ELF-1 (cell line): ENCODE data around the gene PSMB7.

Experiments used
- DNase-seq: peaks from one replicate; pipeline ENCODE4 v3.0.0-alpha.2; 2016; ENCODE audit warnings: low read depth, low spot score

PSMB7 gene

DNA sequence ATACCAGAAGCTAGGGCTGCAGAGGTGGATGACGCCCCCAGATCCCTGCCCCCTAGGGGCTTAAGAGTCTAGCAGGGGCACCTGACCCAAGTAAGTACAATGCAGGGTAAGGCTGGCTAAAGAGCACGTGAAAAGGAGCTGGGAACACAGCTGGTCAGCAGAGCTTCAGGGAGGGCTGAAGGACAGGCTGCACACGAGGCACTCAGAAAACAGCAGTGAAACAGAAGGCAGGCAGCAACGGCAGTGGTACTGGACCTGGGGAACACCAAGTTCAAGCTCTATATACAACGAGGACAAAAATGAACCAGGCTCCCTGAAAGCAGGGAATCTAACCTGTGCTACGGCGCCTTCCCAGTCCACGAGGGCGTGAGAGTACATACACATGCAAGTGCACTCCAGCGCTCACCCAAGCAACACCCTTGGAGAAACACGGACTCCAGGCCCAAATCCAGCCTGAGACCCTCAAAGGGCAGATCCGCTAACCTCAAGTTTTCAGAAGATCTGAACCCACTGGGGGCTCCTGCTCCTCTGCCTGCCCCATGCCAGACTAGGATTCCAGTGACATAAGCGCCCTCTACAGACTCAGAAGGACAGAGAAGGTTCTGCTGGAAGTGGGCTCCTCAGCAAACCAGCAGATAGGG, 57.4 kb downstream of the PSMB7 start:
- no peak for DNase-seq

GRCh38 chr9:124356745-124357390, 58.4 kb downstream of the PSMB7 start:
- DNase-seq: no peak

DNA sequence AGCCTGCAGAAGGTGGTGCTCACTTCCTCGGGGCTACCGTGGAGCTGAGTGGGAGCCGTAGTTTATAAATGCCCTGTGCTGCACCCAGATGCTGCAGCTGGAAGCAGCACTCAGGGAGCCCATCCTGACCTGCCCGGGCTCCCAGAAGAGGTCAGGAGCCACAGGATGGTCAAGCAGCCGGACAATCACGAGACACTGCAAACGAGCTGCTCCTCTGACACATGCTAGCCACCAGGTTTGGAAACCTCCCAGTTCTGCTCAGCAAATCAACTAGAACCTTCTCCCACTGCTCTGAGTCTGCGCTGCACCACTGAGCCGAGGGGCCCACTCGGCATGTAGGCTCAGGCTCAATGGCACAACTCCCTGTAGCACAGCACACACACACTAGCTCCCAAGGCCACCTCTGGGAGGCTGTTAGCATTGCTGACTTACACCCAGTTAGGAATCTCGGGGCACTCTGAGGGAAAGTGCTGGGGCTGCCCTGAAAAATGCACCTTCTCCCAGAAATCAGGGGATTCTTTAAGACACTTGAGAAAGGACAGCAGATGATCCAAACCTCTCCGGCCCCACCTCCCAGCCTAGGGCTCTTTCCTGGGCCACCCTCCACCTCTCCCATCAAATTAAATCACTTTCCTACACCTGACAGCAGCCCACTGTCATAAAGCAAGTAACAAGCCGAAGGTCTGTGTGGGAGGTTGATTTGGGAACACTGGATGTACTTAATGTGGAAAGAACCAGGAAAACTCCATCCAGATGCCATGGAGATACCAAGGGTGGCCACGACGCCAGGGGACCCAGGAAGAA, 59.1 kb downstream of the PSMB7 start:
- no peak for DNase-seq

GRCh38 chr9:124355039-124355940, 60.0 kb downstream of the PSMB7 start:
- no peak for DNase-seq

DNA sequence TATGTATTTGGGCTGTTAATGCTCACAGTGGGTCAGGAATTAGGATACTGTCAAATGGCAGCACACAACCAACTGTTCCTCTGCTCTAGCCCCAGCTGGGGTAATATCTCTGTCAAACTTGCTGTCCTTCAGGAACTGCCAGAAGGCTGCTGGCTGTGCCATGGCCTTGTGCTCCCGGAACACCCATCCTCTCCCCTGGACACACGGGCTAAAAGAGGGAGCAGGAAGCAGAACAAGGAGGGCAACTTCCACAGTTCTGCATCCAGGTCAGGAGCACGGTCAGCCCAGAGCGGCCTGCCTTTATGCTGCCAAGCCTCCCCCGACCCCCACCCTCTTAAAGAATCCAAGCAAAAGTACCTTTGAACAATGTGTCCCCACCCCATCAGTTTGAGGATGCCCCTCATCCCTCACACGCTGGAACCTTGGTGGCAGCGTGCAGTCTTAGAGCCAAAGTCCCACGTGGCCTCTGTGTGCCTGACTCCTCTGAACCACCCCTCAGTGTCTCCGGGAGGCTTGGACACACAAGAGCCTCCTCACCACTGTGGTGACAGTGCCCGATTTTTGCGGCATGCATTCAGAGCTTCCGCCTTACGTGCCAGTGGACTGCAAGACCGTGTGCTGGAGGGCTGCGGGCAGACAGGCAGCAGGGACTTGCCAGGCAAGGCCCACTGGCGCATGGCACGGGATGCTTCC, 60.8 kb downstream of the PSMB7 start:
- no peak for DNase-seq

DNA sequence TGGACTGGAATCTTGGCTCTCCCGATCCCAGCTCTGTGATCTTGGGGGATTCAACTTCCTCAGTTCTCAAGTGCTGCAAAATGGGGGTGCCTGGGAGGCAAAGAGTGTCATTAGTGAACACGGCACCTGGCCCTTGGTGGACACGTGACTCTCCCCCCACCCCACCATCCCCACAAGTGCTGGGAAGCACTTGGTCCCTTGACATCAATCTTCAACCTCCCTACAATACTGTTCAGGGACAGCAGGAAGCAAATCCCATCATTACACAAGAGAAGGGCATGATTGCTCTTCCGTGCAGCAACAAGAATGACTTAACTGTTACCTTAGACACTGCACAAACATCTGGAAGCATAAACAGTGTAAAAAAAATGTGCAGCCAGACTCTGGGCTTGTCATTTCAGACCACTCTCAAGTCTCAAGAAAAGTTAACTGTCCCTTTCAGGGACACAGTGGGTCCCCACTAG, 61.4 kb downstream of the PSMB7 start:
- no peak for DNase-seq

- DNase-seq: no peak
These were observed 62.0 kb downstream of the PSMB7 start for GRCh38 chr9:124353166-124353768.

DNA sequence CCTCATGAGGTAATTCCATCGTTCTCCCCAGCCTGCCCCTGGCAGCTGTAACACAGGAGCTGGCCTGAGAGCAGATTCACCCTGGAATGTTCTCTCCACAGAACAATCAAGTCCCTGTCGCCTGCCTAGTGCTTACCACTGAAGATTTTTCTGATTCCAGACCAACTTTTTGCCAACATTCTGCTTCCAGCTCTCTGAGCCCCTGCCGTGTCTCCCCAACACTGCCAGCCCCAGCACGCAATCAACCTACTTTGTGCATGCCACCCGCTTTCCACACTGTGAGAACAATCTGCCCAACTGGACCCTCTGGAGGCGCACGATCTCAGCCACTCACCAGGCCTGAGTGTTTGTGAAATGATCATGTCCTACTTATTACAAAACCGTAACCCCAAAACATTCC, 62.6 kb downstream of the PSMB7 start:
- no peak for DNase-seq

DNA sequence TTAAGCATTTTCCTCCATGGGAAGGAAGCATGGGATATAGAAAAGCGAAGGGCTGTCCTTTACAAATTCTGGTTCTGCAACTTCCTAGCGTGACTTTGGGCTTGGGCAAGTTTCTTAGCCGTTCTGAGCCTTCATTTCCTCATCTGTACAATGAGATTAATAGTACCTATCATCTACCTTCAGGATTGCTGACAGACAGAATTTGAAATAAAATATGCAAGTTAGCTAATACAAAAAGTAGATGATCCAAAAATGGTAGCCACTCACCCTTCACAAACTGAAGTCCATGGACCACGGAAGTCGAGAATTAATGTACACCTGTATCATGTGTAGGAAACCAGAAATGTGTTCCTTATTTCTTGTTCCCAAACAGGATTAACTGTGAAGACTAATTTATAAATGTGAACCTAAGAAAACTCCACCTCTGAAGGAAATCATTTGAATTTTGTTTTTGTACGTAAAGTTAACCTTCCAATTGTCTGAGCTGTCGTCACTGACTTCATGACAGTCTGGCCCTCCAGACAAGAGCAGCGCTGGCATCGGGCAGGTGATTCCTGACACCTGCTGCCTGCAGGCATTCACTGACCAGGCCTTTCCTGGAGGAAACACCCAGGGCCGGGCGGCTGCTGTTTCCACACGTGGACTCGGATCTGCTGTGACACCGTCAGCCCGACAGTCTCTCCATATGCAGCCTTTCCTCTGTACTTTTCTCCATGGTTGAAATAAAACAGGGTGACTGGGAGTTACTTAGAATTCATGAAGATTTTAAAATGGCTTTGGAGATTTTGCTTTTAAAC, 63.4 kb downstream of the PSMB7 start:
- no peak for DNase-seq

DNA sequence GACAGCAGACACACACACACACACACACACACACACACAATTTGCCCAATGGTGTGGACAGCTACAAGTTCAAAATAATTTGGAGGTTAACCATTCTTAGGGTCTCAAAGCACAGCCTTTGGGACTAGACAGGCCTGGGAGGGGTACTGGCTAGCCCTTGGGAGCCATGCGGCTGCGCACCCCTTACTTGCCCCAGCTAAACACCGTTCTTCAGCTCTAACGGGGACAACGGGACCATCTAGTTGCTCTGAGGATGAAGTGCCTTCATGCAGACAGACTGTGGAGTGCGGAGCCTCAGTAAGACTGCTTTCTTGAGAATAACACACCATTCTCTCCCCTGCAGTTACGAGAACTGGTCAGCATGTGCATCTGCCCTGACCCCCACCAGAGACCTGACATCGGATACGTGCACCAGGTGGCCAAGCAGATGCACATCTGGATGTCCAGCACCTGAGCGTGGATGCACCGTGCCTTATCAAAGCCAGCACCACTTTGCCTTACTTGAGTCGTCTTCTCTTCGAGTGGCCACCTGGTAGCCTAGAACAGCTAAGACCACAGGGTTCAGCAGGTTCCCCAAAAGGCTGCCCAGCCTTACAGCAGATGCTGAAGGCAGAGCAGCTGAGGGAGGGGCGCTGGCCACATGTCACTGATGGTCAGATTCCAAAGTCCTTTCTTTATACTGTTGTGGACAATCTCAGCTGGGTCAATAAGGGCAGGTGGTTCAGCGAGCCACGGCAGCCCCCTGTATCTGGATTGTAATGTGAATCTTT, 64.6 kb downstream of the PSMB7 start:
- DNase-seq: no peak

- DNase-seq: no peak
These were observed 65.4 kb downstream of the PSMB7 start for GRCh38 chr9:124349675-124350493.

- DNase-seq: no peak
These were observed 66.0 kb downstream of the PSMB7 start for GRCh38 chr9:124349267-124349666.

- no peak for DNase-seq
These were observed 66.4 kb downstream of the PSMB7 start for GRCh38 chr9:124348831-124349230.

DNA sequence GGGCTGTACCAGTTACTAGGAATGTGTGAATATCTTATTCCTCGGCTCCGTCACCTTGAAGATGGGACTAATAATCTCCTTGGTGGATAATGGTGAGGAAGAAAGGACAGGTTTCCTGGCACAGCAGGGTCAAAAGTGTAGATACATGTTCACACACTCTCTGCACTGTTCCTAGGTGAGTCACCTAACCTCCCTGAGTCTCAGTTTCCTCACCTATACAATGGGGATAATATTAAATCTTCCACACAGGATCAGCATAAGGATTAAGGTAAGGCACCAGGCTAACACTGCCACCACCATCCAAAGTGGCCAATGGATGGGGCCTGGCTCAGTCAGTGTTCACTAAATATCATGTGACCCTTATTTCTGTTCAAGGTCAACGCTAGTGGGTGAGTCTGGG, 66.9 kb downstream of the PSMB7 start:
- DNase-seq: no peak

GRCh38 chr9:124347968-124348358, 67.3 kb downstream of the PSMB7 start:
- no peak for DNase-seq

GRCh38 chr9:124347206-124347967, 67.9 kb downstream of the PSMB7 start:
- no peak for DNase-seq
